GM20000 (cell line): ENCODE data around the gene P2RY6.

Experiments used
- DNase-seq: peaks from one replicate; pipeline ENCODE4 v3.0.0; 2012; ENCODE audit warnings: low spot score
- TF ChIP-seq, protein P1 (sequence below): IDR thresholded peaks from 2 replicates; pipeline ENCODE4 v1.5.1; 2012; ENCODE audit warnings: mild to moderate bottlenecking, control low read depth; ENCODE audit errors: extremely low read depth, missing control alignments

The P2RY6 gene

DNA sequence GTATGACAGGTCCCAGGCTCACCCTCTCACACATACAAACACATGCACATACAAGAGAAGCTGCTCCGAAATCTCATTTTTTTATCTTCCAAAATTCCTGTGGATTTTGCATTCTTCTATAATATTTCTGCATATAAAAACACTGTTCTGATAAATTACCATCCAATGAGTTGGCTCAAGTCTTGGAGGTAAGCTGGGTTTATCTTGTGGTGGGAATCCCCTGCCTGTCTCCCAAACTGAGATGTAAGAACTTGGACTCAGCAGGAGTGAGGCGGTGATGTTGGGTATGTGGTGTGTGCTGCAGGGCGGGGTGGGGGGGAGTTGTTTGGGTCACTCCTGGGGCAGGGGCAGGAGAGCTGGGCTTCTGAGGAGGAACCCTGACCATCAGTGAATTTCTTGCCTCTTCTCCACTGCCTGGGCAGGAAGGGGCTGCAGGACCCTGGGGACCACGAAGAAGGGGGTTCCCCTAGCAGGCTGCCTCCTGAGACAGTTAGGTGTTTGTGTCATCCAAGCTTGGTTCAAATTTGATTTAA is 6.8 kb upstream of the P2RY6 start:
- no peak for DNase-seq
- TF ChIP-seq, protein P1, sequence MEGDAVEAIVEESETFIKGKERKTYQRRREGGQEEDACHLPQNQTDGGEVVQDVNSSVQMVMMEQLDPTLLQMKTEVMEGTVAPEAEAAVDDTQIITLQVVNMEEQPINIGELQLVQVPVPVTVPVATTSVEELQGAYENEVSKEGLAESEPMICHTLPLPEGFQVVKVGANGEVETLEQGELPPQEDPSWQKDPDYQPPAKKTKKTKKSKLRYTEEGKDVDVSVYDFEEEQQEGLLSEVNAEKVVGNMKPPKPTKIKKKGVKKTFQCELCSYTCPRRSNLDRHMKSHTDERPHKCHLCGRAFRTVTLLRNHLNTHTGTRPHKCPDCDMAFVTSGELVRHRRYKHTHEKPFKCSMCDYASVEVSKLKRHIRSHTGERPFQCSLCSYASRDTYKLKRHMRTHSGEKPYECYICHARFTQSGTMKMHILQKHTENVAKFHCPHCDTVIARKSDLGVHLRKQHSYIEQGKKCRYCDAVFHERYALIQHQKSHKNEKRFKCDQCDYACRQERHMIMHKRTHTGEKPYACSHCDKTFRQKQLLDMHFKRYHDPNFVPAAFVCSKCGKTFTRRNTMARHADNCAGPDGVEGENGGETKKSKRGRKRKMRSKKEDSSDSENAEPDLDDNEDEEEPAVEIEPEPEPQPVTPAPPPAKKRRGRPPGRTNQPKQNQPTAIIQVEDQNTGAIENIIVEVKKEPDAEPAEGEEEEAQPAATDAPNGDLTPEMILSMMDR, result no peak

DNA sequence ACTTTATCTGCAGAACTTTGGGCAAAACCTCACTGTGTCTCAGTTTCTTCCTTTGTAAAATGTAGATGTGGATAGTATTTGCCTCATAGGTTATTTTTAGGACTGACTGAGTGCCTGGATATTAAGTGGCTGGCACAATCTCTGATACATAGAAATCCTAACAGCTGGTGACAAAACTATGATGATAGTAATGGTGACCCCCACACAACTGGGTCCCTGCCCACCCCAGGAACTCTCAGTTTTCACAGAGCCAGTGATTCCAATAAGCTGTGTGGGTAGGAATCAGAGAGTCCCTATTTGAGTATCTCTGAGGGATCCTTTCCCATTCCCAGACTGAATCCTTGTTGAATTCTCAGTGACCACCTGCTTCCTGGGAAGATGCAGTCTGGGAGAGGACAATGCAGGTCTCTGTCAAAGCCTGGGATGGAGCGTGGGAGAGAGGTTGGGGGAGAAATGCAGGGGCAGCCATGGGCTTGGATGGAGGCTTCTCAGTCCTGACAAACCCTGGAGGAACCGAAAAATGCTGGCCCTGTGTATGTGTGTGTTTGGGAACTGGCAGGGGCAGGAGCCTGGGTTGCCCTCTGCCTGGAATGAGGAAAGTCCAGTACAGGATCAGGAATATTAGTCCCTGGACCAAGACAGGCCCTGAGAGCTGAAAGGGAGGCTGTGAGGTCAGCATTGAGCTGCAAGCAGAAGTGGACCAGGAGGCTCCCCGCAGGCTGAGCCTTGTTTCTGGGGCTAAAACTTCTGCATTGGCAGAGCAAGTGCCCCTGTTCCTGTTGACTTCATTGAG is 6.1 kb upstream of the P2RY6 start:
- no peak for DNase-seq
- TF ChIP-seq, protein P1, result no peak

DNA sequence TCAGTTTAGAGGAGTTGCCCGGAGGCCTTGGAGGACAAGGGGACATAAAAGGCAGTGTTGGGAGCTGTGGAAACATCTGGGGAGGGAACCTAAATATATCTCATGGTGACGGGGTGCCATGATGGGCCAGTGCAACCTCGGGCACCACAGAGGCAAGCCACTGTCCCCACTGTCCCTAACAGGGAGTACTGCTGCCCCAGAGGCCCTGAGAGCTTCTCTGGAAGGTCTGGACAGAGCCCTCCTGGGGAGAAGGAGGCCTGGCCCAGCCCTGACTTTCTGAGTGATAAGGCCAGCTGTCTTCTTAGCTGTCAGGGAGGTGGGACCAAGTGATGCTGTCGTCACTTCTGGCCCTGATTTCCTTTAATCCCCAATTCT is 5.5 kb upstream of the P2RY6 start:
- TF ChIP-seq, protein P1, result no peak
- no peak for DNase-seq

DNA sequence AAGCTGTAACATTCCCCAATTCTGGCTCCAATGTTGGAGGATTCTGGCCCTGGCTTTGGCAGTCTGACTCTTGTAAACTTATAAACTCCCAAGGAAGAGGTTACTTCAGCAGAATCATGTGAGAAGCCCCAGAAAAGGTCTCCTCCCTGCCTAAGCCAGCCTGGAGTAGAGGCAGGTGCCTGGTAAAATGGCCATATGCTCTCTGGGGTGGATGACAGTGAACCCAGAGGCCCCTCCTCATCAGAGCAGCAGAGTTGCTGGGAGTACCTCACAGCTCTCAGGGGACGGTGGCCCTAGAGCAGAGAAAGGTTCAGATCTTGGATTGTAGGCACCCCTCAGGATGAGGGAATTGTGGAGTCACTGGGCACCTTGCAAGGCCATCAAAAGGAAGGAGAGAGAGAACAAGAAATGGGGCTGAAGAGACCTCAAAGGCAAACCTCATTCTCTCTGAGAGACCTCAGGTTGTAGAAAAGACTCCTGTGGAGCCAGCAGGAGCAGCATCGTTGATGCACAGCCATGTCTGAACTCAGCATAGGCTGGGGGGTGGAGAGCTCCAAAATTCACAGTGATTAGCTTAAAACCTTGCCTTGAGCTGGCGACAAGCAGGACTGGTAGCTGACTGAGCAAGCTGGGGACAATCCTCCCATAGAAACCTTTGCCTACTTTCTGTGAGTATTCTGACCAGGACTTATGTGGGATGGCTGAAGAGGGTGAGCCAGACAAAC is 4.9 kb upstream of the P2RY6 start:
- TF ChIP-seq, protein P1, result no peak
- DNase-seq, result no peak

DNA sequence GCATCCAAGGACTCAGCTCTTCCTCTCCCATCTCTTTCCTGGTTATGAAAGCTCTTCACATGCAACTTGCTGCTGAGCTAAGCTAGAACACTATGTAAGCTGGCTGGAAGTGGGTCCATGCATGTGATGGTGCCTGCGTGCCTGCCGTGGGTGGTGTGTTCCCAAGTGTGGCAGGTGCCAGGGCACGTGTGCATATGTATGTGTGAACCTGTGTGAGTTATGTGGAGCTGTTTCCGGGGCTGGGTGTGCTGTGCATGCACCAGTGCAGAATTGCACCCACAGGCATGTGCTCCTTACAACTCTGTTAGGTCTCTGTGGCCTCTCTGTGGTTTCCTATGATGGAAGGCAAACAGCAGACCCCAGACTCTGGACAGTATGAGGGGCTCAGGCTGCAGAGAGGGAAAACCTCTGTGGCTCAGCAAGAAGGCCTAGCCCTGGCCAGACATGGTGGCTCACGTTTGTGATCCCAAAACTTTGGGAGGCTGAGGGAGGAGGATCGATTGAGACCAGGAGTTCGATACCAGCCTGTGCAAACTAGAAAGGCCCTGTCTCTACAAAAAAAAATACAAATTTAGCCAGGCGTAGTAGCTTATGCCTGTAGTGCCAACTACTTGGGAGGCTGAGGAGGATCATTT is 4.1 kb upstream of the P2RY6 start:
- TF ChIP-seq, protein P1, result no peak
- DNase-seq, result no peak

DNA sequence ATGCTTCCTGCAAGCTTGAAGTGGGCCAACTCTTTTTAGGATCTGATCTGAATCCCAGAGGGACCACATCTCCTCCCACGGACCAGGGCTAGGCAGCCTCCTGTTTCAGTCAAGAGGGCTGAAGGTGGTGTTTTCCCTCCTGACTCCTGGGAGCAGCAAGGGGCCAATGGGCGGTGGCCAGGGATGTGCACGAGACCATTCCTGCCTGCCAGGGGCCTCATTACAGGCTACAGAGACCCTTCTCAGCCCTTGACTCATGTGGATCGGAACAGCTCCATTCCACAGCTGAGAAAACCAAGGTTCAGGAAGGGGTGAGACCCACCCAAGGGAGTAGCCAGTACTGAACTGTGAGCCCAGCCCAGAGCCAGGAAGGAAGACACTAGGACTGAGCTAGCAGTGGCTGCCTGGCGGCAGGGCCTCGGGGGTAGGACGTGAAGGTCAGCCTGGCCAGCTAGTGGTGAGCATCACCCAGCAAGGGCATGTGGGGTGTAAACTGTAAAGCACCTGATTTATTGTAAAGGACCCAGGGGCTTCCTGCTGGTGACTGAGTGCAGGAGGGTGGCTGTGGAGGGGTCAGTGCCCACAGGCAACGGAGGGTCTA is 3.4 kb upstream of the P2RY6 start:
- DNase-seq, result no peak
- TF ChIP-seq, protein P1, result no peak

DNA sequence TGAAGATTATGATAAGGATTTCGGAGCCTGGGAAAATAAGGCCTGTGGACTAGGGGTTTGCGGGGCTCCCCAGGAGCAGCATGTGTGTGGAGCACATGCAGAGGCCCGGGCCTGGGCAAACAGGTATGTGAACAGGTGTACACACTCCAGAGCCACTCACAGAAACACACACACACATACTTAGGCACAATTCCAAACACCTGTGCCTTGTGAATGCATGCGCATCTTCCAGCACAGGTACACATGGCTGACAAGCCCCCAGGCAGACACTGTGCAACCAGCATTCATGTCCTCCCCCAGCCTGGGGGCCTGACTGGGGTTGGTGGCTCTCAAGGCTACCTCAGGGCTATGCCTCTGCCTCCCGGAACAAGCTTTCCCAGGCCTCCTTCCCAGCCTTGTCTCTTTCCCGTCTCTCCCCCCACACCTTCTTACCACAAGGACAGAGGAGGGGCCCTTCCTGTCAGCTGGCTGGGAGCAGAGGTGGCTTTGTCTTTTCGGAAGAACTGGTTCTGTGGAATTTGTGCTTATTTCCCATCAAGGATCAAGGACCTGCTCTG is 2.6 kb upstream of the P2RY6 start:
- DNase-seq, result no peak
- TF ChIP-seq, protein P1, result no peak
